Neural cell (in vitro differentiated cells): Measurements from ENCODE around the gene AGXT. TPM values are rescaled to one million over a fixed set of nuclear protein-coding genes. Genes with fewer than 3 reads are reported as not detected.

ENCODE experiments used
- H2AFZ ChIP-seq: fragments of 200-600, 300-800 bp; sonication (generic), shearing (Covaris generic); 2 replicates; pipeline ENCODE4 v1.6.0; 2014; ENCODE audit warnings: low read depth, mild to moderate bottlenecking, antibody characterized with exemption, low read length, moderate library complexity
- H3F3A ChIP-seq: fragments of 200-600 bp; shearing (Covaris generic); 2 replicates; pipeline ENCODE4 v1.6.1; 2016; ENCODE audit warnings: mild to moderate bottlenecking, moderate library complexity, mixed read lengths, antibody characterized with exemption, low read length; ENCODE audit not compliant: insufficient read depth, poor library complexity, severe bottlenecking
- H3K27ac ChIP-seq: fragments of 200-600, 300-800 bp; sonication (generic), shearing (Covaris generic); 2 replicates; pipeline ENCODE4 v1.5.1; 2014; ENCODE audit warnings: mild to moderate bottlenecking, low read length, moderate library complexity
- H3K27me3 ChIP-seq: fragments of 300-800, 200-600 bp; sonication (generic), shearing (Covaris generic); 2 replicates; pipeline ENCODE4 v1.6.0; 2014; ENCODE audit warnings: mild to moderate bottlenecking, low read depth, low read length, moderate library complexity; ENCODE audit not compliant: insufficient read depth
- H3K36me3 ChIP-seq: fragments of 300-800, 200-600 bp; sonication (generic), shearing (Covaris generic); 2 replicates; pipeline ENCODE4 v1.5.1; 2014; ENCODE audit warnings: mild to moderate bottlenecking, antibody characterized with exemption, low read length, moderate library complexity; ENCODE audit not compliant: insufficient read depth
- H3K4me2 ChIP-seq: fragments of 300-800, 200-600 bp; sonication (generic), shearing (Covaris generic); 2 replicates; pipeline ENCODE4 v1.6.0; 2014; ENCODE audit warnings: mild to moderate bottlenecking, low read length
- H3K4me3 ChIP-seq: fragments of 300-800, 200-600 bp; sonication (generic), shearing (Covaris generic); 2 replicates; pipeline ENCODE4 v1.5.1; 2014; ENCODE audit warnings: mild to moderate bottlenecking, low read length, moderate library complexity
- H3K79me2 ChIP-seq: fragments of 200-600 bp; shearing (Covaris generic); replicated peaks from 2 replicates; pipeline ENCODE4 v1.6.0; 2014; ENCODE audit warnings: mild to moderate bottlenecking, low read length, moderate library complexity; ENCODE audit not compliant: insufficient read depth
- H3K9ac ChIP-seq: fragments of 300-800, 200-600 bp; sonication (generic), shearing (Covaris generic); 2 replicates; pipeline ENCODE4 v1.6.1; 2016; ENCODE audit warnings: mild to moderate bottlenecking, low read length, mixed read lengths
- H3K9me2 ChIP-seq: fragments of 200-600 bp; shearing (Covaris generic); 2 replicates; pipeline ENCODE4 v1.6.1; 2016; ENCODE audit warnings: mild to moderate bottlenecking, low read length, mixed read lengths; ENCODE audit not compliant: insufficient read depth
- H3K9me3 ChIP-seq: fragments of 200-600, 300-800 bp; sonication (generic), shearing (Covaris generic); 2 replicates; pipeline ENCODE4 v1.6.1; 2016; ENCODE audit warnings: mild to moderate bottlenecking, mixed run types, low read length, moderate library complexity, mixed read lengths
- H4K20me1 ChIP-seq: fragments of 200-600 bp; shearing (Covaris generic); 2 replicates; pipeline ENCODE4 v1.6.1; 2016; ENCODE audit warnings: mild to moderate bottlenecking, mixed run types; ENCODE audit not compliant: insufficient read depth
- CTCF ChIP-seq: fragments of 450-650 bp; IDR thresholded peaks from 2 replicates; pipeline ENCODE4 v1.5.1; 2014; ENCODE audit warnings: antibody characterized with exemption, mild to moderate bottlenecking, moderate library complexity; ENCODE audit not compliant: poor library complexity, severe bottlenecking
- EP300 ChIP-seq: fragments of 450-650 bp; conservative IDR thresholded peaks from 2 replicates; pipeline ENCODE4 v1.6.1; 2014; ENCODE audit warnings: antibody characterized with exemption, mild to moderate bottlenecking, moderate library complexity; ENCODE audit not compliant: poor library complexity, severe bottlenecking
- EZH2 ChIP-seq: fragments of 200-600, 300-800 bp; shearing (Covaris generic), sonication (generic); IDR thresholded peaks from 2 replicates; pipeline ENCODE4 v1.6.1; 2014; ENCODE audit warnings: antibody characterized with exemption, low read length, borderline replicate concordance, mild to moderate bottlenecking; ENCODE audit not compliant: insufficient read depth, poor library complexity, severe bottlenecking
- MXI1 ChIP-seq: fragments of 450-650 bp; conservative IDR thresholded peaks from 2 replicates; pipeline ENCODE4 v1.6.1; 2014; ENCODE audit warnings: antibody characterized with exemption, mild to moderate bottlenecking; ENCODE audit not compliant: poor library complexity, severe bottlenecking
- POLR2AphosphoS5 ChIP-seq: IDR thresholded peaks from 2 replicates; pipeline ENCODE4 v1.6.1; 2012
- RAD21 ChIP-seq: fragments of 450-650 bp; conservative IDR thresholded peaks from 2 replicates; pipeline ENCODE4 v1.6.1; 2014; ENCODE audit warnings: antibody characterized with exemption, mild to moderate bottlenecking, moderate library complexity
- SMC3 ChIP-seq: fragments of 450-650 bp; conservative IDR thresholded peaks from 2 replicates; pipeline ENCODE4 v1.6.1; 2014; ENCODE audit warnings: antibody characterized with exemption, mild to moderate bottlenecking, moderate library complexity; ENCODE audit not compliant: poor library complexity
- TAF1 ChIP-seq: IDR thresholded peaks from 2 replicates; pipeline ENCODE4 v1.6.1; 2012; ENCODE audit warnings: low read depth
- polyA plus RNA-seq: library from polyadenylated mRNA; depleted of rRNA; stranded (reverse); fragments of >200 nt; gene quantifications from 2 replicates; pipeline ENCODE4 v1.2.3, GENCODE V29; 2014
- TF ChIP-seq, protein P1 (sequence below): IDR thresholded peaks from 2 replicates; pipeline ENCODE4 v1.6.1; 2012; ENCODE audit warnings: borderline replicate concordance

AGXT gene
- polyA plus RNA-seq, 1 donor from 2014 or later: not detected

DNA sequence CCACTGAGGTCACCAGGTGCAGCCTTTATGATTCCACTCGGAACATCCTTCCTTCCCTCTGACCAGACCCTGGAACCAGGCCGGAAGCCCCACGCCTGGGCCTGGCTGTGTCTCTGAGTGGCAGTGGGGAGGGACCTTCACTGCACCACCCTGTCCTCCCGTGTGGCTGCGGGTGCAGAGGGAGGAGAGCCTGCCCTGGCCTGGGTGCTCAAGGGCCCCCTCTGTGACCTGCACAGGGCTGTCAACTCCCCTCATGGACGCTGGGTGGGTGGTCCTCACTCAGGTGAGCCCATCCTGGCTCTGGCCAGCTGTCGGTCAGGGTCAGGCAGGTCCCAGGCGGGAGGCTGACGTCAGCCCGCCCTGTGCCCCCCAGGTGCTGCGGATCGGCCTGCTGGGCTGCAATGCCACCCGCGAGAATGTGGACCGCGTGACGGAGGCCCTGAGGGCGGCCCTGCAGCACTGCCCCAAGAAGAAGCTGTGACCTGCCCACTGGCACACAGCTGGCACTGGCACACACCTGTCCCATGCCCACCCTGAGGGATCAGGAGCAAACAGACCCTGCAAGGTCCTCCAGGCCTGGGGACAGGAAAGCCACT is 9.8 kb downstream of the AGXT start:
- H3K36me3 ChIP-seq: no peaks in the 10 kb centered on the region
- no peak overlapping the region for H3K4me2 ChIP-seq
- H4K20me1 ChIP-seq: no peaks in the 10 kb centered on the region
- no peak overlapping the region for H3K4me3 ChIP-seq
- H3K27ac ChIP-seq: no peak overlapping the region
- no peaks in the 10 kb centered on the region for H3K27me3 ChIP-seq
- H3K9me3 ChIP-seq: no peaks in the 10 kb centered on the region
- TF ChIP-seq MXI1 (no peak), CTCF (no peak), TAF1 (no peak), RAD21 (no peak), EZH2 (no peak), EP300 (no peak), POLR2AphosphoS5 (no peak), SMC3 (no peak)
- TF ChIP-seq, protein P1, sequence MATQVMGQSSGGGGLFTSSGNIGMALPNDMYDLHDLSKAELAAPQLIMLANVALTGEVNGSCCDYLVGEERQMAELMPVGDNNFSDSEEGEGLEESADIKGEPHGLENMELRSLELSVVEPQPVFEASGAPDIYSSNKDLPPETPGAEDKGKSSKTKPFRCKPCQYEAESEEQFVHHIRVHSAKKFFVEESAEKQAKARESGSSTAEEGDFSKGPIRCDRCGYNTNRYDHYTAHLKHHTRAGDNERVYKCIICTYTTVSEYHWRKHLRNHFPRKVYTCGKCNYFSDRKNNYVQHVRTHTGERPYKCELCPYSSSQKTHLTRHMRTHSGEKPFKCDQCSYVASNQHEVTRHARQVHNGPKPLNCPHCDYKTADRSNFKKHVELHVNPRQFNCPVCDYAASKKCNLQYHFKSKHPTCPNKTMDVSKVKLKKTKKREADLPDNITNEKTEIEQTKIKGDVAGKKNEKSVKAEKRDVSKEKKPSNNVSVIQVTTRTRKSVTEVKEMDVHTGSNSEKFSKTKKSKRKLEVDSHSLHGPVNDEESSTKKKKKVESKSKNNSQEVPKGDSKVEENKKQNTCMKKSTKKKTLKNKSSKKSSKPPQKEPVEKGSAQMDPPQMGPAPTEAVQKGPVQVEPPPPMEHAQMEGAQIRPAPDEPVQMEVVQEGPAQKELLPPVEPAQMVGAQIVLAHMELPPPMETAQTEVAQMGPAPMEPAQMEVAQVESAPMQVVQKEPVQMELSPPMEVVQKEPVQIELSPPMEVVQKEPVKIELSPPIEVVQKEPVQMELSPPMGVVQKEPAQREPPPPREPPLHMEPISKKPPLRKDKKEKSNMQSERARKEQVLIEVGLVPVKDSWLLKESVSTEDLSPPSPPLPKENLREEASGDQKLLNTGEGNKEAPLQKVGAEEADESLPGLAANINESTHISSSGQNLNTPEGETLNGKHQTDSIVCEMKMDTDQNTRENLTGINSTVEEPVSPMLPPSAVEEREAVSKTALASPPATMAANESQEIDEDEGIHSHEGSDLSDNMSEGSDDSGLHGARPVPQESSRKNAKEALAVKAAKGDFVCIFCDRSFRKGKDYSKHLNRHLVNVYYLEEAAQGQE: no peak
- no peaks in the 10 kb centered on the region for H3K9me2 ChIP-seq
- no peaks in the 10 kb centered on the region for H3F3A ChIP-seq
- H2AFZ ChIP-seq: no peak overlapping the region
- no peaks in the 10 kb centered on the region for H3K79me2 ChIP-seq
- no peak overlapping the region for H3K9ac ChIP-seq

DNA sequence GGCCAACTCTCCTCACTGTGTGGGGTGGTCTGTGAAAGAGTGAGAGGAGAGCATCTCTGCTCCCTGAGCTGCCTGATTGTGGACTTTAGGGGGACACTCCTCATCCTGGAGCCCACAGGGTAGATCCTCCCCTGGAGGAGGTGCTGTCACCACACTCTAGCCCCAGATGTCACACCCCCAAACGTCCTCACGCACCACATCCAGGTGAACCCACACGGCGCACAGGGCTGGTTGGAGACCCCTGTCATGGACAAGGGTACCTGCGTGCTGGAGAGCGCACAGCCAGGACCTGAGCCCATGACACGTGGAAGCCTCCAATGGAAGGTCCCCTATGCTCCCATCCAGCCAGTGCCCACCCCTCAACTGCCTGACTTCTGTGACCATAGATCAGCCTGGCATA is 10.5 kb downstream of the AGXT start:
- TF ChIP-seq POLR2AphosphoS5 (no peak), TAF1 (no peak), EP300 (no peak), CTCF (no peak), MXI1 (no peak), EZH2 (no peak), RAD21 (no peak), SMC3 (no peak)
- TF ChIP-seq, protein P1: no peak
- H2AFZ ChIP-seq: no peak overlapping the region
- no peaks in the 10 kb centered on the region for H3K79me2 ChIP-seq
- H3K27me3 ChIP-seq: no peaks in the 10 kb centered on the region
- H3K4me2 ChIP-seq: no peak overlapping the region
- H3K9me2 ChIP-seq: no peaks in the 10 kb centered on the region
- H4K20me1 ChIP-seq: no peaks in the 10 kb centered on the region
- no peak overlapping the region for H3K9ac ChIP-seq
- no peak overlapping the region for H3K27ac ChIP-seq
- no peak overlapping the region for H3K4me3 ChIP-seq
- H3K36me3 ChIP-seq: no peaks in the 10 kb centered on the region
- no peaks in the 10 kb centered on the region for H3F3A ChIP-seq
- no peaks in the 10 kb centered on the region for H3K9me3 ChIP-seq
